Astrocyte of the spinal cord (primary cell): ENCODE results near the gene CDH2.
A peak's percentile ranks its signal among the peaks of the same experiment; 100 is the strongest.

ENCODE experiments used
- DNase-seq: peaks from one replicate; pipeline ENCODE4 v3.0.0; 2011; ENCODE audit warnings: low read depth, low spot score
- H3K4me3 ChIP-seq: 2 replicates; pipeline ENCODE4 v1.5.1; 2011; ENCODE audit warnings: low read depth, mild to moderate bottlenecking, low read length, moderate library complexity
- in situ Hi-C: cut with HindIII; loops from 2 replicates; pipeline ENCODE4 v1.10.0; 2017; ENCODE audit warnings: low sequenced_read_pairs
- TF ChIP-seq, protein P1 (sequence below): IDR thresholded peaks from 2 replicates; pipeline ENCODE4 v1.5.1; 2012; ENCODE audit warnings: low read depth, mild to moderate bottlenecking, low read length, inconsistent platforms

CDH2 gene

GRCh38 chr18:28099237-28099636 is 77.7 kb downstream of the CDH2 start:
- DNase-seq: no peak
- TF ChIP-seq, protein P1, sequence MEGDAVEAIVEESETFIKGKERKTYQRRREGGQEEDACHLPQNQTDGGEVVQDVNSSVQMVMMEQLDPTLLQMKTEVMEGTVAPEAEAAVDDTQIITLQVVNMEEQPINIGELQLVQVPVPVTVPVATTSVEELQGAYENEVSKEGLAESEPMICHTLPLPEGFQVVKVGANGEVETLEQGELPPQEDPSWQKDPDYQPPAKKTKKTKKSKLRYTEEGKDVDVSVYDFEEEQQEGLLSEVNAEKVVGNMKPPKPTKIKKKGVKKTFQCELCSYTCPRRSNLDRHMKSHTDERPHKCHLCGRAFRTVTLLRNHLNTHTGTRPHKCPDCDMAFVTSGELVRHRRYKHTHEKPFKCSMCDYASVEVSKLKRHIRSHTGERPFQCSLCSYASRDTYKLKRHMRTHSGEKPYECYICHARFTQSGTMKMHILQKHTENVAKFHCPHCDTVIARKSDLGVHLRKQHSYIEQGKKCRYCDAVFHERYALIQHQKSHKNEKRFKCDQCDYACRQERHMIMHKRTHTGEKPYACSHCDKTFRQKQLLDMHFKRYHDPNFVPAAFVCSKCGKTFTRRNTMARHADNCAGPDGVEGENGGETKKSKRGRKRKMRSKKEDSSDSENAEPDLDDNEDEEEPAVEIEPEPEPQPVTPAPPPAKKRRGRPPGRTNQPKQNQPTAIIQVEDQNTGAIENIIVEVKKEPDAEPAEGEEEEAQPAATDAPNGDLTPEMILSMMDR: no peak
- in situ Hi-C loops: no loop called here
- H3K4me3 ChIP-seq: no peak overlapping the region

GRCh38 chr18:28095631-28096030 is 81.3 kb downstream of the CDH2 start:
- H3K4me3 ChIP-seq: no peak overlapping the region
- DNase-seq: no peak
- TF ChIP-seq, protein P1: no peak
- in situ Hi-C loops: no loop called here

GRCh38 chr18:28095041-28095440 is 81.9 kb downstream of the CDH2 start:
- H3K4me3 ChIP-seq: no peak overlapping the region
- in situ Hi-C loops: no loop called here
- DNase-seq: peak; percentile 60
- TF ChIP-seq, protein P1: no peak

DNA sequence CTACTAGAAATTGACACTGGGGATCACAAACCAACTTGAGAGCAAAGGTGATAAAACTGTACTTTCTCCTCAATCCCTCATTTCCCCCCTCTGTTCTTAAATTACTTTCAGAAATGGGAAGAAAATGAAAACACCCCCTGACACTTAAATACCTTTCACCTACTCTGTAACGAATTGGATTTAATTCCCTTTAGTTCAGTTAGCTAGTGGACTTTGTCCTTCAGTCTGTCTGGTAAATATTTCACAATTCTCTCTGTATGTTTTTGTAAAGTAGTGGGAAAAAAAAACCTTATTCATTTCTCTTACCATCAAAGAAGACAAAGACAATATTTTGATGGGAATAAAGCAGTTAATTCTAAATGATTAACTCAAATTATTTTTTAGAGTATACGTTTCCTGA is 85.7 kb downstream of the CDH2 start:
- no peak overlapping the region for H3K4me3 ChIP-seq
- in situ Hi-C loops: no loop called here
- no peak for DNase-seq
- TF ChIP-seq, protein P1: no peak

- DNase-seq: no peak
- H3K4me3 ChIP-seq: no peak overlapping the region
- TF ChIP-seq, protein P1: no peak
- in situ Hi-C loops: no loop called here
Observed at GRCh38 chr18:28088477-28088876, 88.5 kb downstream of the CDH2 start.

- TF ChIP-seq, protein P1: no peak
- in situ Hi-C loops: no loop called here
- no peak overlapping the region for H3K4me3 ChIP-seq
Observed at GRCh38 chr18:28086670-28087552, 90.0 kb downstream of the CDH2 start.

More at GRCh38 chr18:28086670-28087552, 90.0 kb downstream of the CDH2 start:
- peak; percentile 76 for DNase-seq
